NOMO-1 treated with DMSO at 0.1 percent for 48 hours (cell line): ENCODE measurements around the gene PPP1R1C.

ENCODE experiments used
- DNase-seq: peaks from one replicate; lab custom pipeline; 2025; ENCODE audit not compliant: unreplicated experiment; lab: John Stamatoyannopoulos, UW

Gene PPP1R1C

DNA sequence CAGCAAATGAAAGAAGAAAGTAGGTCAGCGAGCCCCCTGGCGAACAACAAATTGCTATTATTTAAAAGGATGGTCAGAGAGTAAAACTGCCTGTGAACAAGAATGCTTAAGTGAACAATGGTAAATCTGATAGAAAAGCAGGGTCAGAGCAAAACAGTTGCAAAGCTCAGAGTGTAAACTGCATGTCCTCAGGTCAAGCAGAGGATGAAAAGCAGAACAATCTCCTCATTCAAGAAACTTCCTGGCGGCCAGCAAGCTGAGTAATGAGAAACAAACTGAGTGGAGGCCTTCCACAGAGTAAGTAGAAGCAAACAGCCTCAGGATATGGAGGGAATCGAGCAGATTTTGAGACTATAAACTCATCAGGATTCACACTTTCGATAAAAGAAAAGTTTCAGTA lies 117.9 kb downstream of the PPP1R1C start:
- no peak for DNase-seq

- no peak for DNase-seq
Observed at GRCh38 chr2:182110347-182110746, 124.7 kb downstream of the PPP1R1C start.

DNA sequence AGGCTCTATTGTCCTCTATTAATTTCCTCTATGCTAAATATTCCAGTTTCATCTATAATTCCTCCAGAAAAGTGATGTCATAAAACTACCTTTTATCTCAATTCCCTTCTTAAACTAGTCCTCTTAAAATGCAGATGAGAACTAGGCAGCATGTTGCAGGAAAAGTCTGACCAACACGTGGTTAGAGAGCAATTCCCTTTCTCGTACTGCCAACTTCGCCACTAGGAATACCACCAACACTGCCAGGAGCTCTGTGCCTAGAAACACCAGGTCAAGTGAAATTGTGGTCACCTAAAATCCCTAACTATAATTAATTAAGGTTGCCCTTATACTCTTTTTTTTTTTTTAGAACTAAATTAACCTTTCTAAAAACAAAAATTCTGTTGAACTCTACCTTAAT lies 127.7 kb downstream of the PPP1R1C start:
- no peak for DNase-seq

- no peak for DNase-seq
Observed at GRCh38 chr2:182115258-182115657, 129.6 kb downstream of the PPP1R1C start.

DNA sequence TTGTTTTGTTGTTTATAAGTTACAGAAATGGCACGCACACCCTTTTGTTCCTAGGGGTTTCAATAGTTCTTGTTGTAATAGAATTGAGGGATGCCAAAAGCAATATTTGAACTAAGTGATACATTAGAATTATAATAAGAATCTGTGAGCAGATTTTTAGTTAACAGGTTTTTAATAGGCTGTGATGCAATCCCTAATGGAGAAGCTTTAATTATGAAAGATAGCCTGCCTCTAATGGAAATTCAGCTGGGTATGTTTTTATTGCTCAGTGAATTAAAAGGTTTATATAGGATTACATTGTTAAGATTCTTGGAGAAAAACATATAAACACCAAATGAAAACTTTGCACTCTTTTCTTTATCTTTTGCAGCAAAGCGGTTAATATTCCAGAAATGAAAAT lies 131.1 kb downstream of the PPP1R1C start:
- no peak for DNase-seq

DNA sequence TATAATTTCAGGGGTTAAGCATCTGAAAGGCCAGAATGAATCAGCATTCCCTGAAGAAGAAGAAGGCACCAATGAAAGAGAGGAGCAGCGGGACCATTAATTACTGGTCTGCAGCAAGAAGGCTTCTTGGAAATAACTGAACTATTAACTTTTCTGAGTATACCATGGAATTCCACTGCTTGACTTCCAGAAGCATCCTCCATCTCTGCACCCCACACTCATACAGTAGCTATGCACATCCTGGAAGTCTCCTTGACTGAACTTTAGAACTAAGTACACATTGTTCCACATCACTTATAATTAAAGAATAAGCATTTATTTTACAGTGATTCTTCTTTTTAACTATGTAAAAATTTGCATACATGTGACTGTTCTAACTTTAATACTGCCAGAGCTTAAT lies 131.5 kb downstream of the PPP1R1C start:
- DNase-seq: no peak

GRCh38 chr2:182128821-182129707 lies 143.4 kb downstream of the PPP1R1C start:
- no peak for DNase-seq

- no peak for DNase-seq
Observed at GRCh38 chr2:182132605-182133004, 147.0 kb downstream of the PPP1R1C start.

GRCh38 chr2:182133195-182133891 lies 147.7 kb downstream of the PPP1R1C start:
- no peak for DNase-seq

DNA sequence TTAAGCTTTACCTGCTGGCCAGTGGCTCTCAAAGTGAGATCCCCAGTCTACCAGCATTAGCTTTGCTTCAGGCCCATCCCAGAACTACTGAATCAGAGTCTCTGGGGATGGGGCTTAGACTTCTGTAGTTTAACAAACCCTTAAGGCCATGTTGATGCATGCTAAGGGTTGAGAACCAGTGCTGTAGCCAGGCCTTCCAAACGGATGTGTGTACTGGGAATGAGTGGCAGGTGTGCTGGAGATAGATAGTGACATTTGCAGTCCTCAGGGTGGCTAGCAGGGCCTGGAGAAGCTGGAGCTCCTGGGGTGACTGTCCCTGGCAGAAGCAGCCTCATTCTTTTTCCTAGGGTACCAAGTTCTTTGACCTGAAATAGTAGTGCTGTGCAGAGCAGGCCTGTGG lies 148.5 kb downstream of the PPP1R1C start:
- DNase-seq: no peak

GRCh38 chr2:182142062-182142461 lies 156.4 kb downstream of the PPP1R1C start:
- DNase-seq: no peak

DNA sequence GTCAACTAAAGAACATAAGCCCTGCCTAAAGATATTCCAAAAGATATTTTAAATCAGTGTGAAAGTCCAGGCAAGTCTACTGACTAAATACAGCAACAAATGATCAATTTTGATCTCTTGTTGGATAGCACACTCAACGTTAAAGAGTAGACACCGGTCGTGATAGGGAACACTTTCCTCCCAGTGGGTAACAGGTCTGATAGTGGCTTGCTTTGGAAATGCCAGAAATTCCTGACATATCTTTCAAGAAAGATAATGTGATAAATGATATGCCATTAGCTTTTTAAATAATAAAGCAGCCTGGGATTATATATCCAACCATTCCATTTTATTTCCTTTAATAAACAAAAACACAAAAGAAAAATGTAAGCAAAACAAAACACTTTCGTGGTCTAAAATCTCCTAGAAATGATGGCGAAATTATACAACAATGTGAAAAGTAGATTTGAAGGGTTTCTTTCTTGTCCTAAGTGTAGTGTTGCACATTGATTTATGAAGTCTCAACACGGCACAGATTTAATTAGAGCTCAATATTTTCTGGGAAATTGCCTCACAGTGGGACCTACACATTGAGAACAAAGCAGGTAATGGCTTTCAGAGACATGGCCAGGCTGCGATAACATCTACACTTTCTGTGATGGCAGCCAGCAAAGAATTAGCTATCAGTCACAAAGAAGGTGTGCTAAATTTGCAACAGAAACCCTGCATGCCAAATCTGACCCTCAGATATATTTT lies 158.6 kb downstream of the PPP1R1C start:
- no peak for DNase-seq

DNA sequence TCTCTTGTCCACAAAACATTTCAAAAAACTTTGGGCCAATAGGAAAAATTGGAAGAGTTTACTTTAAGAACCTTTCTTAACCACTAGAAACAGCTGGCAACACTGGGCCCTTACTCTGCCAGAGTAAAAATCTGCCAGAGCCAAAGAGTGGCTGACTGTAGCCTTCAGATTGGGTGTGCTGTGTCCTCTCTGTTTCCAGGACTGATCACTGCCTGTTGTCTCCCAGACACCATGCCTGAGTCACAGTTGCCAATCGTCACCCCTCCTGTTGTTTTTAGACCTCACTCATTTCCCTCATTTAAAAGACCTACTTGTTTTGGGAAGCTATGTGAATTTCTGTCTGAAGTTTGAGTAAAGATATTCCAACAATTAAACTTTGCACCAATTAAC lies 159.1 kb downstream of the PPP1R1C start:
- no peak for DNase-seq

- DNase-seq: no peak
Observed at GRCh38 chr2:182148344-182148743, 162.7 kb downstream of the PPP1R1C start.

DNA sequence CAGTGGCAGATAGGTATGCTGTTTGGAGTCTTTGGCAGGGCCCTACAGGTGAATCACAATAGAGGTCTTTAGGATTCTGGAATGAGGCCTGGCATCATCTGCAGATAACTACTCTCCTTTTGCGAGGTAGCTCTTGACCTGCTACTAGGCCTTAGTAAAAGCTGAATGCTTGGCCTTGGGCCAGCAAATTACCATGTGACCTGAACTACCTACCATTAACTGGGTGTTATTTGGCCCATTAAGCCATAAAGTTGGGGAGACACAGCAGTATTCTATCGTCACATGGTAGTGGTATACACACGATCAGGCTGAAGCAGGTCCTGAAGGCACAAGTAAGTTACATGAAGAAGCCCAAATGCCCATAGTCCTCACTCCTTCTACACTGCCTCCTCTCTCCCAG lies 178.2 kb downstream of the PPP1R1C start:
- no peak for DNase-seq

DNA sequence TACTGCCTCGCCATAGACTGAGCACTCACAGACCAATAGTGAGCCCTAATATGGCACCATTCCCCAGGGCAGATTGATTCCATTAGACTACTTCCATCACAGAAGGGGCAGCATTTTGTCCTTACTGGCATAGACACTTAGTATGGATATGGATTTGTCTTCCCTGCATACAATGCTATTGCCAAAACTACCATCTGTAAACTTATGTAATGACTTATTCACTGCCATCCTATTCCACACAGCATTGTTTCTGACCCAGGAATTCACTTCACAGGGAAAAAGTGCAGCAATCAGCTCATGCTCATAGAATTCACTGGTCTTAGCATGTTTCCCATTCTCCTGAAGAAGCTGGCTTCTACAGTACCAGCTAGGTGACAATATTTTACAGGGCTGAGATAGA lies 179.0 kb downstream of the PPP1R1C start:
- DNase-seq: no peak

DNA sequence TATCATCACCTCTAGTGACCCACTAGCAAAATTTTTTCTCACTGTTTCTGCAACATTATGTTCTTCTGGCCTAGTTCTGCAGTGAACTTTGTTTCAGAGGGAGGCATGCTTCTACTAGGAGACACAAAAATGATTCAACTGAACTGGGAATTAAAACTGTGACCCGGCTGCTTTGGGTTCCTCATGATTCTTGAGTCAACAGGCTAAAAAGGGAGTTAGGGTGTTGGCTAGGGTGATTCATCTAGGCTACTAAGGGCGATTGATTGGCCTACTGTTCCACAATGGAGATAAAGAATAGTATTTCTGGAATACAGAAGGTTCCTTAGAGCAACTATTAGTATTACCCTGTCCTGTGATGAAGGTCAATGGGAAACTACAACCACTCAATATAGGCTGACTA lies 179.5 kb downstream of the PPP1R1C start:
- no peak for DNase-seq

DNA sequence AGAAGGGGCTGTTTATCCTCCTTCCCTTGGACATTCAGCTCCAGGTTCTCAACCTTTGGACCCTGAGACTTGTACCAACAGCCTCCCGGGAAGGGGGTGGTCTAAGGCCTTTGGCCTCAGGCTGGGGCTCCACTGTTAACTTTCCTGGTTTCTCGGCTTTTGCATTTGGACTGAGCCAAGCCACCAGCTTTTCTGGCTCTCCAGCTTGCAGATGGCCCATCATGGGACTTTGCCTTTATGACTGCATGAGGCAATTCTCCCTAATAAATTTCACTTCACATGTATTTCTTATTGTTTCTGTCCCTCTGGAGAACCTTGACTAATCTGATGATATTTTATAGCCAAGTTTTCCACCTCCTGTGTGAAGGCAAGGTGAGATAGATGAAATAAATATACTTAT lies 180.8 kb downstream of the PPP1R1C start:
- DNase-seq: no peak

GRCh38 chr2:182166841-182167240 lies 181.2 kb downstream of the PPP1R1C start:
- DNase-seq: no peak
